GM19328 (cell line): Measurements from ENCODE around the gene MAML3.

Source experiments
- ATAC-seq: cut with Tn5 transposase; IDR thresholded peaks from one replicate; pipeline ENCODE4 v1.9.1; 2021; ENCODE audit warnings: mild to moderate bottlenecking, moderate library complexity; ENCODE audit not compliant: unreplicated experiment

Gene MAML3

DNA sequence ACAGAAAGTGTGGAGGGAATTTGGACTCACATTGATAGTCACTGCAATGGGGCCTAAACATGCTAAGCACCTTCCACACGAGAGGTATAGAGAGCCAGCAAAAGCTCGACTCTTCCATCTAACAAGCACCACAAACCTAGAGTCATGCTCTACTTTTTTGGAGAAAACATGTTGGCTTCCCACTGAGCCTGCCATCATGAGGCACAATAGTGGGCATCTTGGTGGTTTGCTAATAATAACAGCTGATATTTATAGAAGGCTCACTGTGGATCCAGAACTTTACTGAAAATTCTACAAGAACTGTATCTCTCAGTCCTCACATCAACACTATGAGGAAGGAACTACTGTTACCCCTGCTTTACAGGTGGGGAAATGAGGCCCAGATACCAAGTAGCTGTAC, 26.6 kb downstream of the MAML3 start:
- ATAC-seq, result no peak

DNA sequence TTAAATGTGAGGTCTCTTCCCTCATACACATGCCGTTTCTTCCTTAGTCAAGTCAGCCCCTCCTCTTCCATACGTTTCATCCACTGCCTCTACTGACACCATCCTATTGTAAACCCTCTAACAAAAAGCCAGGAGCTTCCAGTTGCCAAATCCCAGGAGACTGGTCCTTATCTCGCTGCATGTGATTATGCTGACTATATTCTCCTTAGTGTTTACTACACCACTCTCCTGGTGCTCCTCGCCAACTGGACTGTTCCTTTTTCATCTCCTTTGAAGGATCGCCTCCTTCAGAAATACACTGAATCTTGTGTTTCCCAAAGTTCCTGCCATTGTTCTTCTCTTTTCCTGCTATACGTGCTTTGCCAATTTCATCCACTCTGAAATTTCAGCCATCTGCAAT, 27.7 kb downstream of the MAML3 start:
- ATAC-seq, result no peak

DNA sequence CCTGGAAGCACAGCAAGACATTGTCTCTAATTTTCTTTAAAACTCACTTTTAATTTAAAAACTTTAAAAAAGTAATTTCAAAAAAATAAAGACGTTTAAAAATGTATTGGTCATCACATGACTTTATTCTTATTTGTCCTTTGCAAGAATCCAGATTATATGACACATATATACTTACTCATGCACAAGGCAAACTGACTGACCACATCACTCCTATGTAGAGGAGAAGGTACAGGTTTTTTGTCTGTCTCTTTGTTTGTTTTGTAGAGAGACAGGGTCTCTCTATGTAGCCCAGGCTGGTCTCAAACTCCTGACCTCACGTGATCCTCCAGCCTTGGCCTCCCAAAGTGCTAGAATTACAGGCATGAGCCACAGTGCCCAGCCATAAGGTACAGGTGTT, 28.6 kb downstream of the MAML3 start:
- ATAC-seq, result no peak

DNA sequence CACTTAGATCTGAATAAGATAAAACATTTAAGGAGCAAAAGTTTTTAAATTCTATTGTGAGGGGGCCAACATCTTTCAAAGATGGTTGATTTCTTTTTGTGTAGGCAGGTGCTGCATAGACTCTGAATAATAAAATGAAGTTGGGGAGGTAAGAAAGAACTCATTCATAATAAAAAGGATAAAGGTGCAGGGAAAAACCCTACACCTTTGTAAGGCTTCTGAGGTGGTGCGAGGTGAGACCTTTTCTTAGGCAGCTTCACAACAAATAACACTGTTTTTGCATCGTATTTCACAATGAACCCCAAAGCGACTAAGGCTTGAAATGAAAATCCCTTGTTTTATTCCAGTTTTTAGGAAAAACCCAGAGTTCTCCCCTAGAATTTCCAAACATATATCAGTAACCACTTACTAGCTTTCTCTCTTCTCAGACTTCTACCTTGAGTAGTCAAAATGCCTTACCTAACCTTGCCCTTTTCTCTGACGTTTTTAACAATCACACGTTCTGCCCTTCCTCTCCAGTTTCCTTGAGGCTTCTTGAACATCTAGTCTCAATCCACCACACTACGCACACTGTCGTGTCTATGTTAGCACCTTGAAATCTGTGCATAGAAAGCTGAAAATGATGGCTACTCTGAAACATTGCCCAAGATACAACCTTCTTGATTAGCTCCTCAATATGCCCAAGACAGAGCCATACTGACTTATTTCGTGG, 30.2 kb downstream of the MAML3 start:
- no peak for ATAC-seq

DNA sequence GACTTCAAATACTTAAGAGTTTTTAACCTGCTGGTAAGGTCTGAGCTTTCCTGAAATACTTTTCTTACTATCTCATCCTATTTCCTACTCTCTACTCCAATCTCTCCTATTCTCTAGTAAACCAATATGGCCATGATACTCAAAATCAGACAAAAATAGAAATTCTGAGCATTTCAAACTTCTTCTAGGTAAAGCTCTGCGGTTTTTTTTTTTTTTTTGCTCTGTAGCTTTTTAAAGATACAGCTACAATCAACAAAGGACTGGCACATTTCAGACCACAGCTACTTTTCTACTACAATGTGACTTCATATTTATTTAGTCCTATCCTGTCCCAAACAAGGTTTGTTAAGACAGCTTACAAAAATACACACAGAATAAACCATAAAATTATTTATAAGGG, 31.1 kb downstream of the MAML3 start:
- no peak for ATAC-seq

DNA sequence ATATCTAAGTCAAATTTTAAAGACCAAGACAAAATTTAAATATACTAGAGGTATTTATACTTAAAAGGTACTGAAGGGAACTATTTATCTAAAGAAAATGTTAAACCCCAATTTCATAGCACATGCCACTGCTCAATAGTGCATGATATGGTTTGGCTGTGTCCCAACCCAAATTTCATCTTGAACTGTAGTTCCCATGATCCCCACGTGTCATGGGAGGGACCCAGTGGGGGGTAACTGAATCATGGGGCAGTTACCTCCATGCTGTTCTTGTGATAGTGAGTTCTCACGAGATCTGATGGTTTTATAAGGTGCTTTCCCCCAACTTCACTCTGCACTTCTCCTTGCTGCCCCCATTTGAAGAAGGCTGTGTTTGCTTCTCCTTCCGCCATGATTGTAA, 32.3 kb downstream of the MAML3 start:
- no peak for ATAC-seq

DNA sequence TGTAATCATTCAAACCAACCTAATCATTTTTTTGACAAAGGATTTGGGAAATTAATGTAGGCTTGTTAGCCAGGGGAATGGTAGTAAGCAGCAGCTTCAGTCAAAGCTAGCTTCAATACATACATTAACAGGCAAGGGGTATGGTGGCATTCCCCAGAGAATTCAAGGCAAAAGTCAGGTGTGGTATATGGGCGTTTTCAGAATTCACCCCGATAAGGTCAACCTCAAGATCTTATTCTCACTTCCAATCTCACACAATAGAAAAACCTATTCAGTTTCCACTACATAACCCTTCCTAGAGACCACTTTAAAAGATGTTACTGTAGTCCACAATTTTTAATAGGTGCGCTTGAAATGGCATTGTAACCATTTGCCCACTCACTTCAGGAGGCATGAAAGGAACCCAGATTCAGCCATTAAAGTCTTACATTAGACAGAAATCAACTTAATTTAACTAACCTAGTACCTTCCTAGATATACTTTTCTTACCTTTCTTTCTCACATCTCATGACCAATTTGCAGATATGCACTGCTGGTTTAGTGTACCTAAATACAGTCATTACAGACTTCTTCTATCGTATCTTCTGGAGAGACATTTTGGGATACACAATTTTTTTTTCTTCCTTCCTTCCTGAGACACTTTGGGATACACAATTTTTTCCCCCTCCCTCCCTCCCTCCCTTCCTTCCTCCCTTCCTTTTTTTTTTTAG, 34.9 kb downstream of the MAML3 start:
- ATAC-seq, result no peak

DNA sequence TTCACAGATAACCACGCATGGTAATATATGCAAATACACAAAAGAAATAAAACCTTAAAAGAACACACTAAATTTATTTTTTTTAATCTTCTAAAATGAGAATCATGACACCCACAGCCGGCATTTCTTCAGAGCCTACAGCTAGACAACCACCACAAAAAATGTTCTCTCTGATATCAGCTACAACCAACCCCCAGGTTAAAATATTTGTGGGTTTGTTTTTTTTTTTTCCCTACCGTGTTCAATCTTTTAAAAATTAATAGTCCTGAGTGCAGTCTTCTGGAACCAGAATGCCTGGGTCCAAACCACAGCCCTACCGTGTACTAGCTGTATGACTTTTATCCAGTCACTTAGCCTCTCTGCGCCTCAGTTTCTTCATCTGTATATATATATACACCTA, 36.0 kb downstream of the MAML3 start:
- no peak for ATAC-seq

DNA sequence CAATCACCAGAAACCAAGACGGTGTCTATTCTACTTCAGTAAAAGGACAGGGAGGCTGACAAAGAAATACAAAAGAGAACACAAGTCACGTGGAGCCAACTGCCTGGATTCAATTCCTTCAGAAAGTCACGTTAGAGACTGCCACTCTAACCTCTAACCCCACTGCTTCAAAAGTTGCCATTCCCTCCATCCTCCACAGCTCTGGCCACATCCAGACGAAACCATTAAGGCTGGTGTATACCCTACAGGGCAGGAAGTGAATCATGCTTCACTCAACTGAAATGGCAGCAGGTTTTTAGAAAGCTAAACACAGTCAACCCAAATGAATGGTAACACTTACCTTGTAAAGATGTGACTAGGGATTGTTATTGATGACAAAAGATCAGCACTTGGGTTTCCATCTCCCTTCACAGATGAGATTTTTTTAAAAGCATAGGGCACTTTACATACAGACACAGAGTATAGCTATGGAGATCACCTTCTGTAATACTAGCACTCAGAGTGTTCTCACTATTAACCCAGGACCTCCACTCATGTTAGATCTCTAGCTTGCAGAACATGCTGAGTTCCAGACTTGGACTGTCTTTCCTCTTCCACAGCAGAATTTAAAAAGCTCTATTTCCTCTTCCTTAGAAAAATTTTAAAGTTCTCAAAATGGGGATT, 37.4 kb downstream of the MAML3 start:
- no peak for ATAC-seq

DNA sequence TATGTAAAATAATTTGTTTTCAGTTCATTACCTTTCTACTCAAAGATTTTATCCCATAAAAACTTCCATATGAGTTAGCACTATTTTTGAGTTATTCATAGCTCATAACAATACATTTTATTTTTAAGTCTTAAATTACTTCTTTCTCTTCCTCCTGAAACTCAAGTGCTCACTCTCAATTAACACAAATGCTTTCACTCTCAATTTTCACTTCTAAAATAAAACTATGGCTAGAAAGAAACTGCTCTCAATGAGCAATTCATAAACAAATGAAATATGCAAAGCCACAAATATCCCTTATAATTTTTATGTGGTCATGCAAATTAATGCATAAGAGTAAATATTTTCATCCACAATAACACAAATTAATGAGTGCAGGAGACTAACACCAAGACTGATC, 38.8 kb downstream of the MAML3 start:
- ATAC-seq, result no peak

DNA sequence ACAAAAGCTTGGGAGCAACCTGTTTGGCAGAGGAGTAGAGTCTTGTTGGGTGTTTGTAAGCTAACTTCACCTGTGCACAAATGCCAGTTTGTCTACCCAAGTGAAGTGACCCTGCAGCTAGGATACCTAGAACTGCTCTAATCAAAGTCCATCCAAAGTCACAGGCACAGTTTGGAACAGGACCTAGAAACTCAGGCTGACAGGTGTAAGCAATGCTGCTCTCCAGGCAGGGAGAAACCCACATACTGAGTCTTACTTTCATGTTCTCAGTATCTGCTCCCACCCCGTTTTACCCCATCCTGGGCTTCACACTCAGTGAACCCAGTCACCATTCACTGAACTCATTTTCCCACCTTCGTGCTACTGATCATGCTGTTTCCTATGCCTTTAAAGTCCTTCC, 40.3 kb downstream of the MAML3 start:
- no peak for ATAC-seq

DNA sequence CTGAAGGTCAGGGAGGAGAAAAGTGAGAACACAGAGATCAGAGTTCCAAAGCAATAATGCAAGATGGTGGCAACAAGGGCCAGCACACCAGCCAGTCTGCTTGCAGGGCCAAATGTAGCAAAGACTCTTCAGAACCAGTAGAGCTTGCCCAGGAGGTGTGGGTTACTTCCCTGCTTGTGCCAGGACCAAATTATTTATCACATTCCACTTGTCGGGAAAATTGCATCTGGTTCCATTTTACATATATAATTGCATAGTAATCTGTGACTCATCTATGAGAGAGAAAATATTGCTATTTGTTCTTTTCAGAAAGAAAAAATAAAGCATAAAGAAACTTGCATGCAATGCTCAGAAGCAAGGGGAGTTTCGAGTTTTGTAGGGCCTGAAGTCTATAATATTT, 41.4 kb downstream of the MAML3 start:
- ATAC-seq, result no peak

DNA sequence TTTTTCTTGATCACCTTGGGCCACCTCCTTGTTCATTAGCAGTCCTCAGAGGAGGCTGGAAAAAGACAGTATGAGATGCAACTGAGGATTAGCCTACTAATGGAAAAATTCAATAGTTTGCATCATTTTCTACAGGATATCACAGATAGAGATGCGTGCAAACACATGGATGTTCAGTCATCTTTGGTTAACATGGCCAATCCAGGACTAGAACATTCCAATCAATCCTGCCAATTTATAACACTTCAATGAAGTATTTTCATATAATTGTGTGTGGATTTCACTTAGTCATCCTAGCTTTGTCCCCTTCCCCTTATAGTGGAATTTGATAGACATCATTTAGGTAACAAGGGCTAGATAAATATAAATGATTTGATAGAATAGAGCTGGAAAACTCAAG, 42.7 kb downstream of the MAML3 start:
- no peak for ATAC-seq

DNA sequence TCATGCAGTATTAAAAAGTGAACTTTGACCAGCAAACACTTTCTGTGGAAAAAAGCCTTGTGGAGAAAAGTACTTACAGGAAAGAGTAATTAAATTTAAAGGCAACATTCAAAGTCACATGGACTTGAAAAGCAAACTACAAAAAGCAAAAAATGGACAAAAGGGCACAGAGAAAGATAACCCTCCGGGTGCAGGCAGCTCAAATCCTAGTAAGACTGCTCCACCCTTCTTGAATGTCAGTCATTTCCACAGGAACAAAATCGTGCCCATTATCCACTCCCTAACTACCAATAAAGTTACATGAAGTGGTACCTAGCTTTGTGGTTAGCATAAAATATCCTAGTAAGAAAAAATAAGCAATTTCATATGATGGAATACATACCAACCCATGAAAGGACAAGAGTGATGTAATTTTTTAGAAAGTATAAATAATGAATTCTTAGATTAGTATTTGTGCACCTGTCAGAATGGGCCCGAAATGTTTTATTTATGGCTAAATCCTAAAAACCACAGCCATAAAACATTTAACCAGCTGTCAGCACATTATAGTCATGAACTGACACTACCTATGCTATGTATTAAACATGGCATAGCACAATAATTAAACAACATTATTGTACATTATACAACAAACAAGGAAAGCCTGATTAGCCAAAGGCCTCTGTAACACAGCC, 43.3 kb downstream of the MAML3 start:
- ATAC-seq, result no peak

DNA sequence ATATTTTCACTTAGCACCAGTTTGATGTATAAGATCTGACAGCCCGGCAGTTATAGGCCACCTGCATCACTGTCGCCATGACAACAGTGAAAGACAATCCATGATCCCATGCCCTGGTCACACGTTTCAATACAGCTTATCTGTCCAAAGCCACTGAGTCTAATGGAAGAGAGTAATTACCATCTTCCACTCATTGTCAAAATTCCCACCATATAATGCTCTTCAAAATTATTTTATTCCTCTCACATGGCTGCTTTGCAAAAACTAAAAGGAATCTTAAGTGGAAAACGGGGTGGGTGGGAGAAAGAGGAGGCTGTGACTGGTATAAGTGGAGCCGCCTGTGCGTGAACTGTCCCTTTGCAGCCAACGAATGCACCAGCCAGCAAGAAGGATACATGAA, 44.2 kb downstream of the MAML3 start:
- no peak for ATAC-seq

DNA sequence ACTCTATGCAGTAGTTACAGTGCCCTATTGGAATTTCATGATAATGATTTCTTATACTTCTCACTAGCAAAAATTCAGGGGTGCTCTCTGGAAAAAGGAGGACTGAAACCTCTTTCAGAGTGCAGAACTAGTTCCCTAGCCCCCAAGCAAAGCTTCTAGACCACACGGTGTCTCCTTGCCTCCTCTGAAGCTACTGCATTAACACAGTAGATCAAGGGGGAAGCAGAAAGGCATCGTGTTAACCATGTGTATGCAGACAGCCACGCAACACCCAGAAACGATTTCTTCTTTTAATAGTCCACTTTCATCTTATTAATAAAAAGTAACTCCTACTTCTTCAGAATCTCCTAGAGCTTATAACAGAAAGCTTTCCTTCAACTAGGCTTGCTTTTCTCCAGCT, 44.7 kb downstream of the MAML3 start:
- ATAC-seq, result no peak

DNA sequence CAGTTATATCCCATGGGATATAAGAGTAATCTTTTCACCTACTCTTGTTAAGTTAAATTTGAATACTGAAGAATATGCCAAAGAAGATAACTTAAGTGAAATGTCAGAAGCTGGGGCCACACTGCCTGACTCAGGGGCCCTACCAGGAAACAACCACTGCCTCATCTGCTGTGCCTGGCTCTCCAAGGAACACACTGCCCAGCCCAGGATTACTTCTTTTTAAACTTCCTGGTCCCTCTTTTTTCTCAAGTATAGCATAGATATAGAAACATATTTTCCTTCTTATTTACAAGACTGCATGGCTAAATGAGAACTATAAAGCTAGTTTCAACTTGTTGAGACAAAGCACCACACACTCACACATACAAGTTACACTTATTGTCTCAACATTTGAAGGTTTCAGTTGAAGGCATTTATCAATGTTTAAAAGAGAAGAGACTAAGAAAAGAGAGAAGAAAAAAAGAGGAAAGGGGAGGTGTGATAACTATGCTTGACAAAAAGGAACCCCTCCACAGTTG, 45.2 kb downstream of the MAML3 start:
- no peak for ATAC-seq

DNA sequence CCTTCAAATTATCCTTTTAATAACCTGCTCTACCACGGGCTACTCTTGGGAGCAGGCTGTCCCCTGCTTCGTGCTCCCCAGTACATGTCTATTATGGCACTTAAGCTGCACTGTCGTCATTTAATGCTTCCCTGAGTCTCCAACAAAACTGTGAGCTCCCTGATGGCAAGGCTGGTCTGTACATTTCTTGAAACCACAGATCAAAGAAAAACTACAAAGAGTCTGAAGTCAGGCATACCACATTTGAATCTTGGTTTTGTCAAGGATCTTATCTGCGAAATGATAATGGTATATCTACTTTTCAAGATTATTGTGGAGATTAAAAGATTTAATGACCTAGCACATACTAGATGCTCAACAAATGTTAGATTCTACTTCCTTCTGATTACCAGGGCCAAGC, 45.7 kb downstream of the MAML3 start:
- no peak for ATAC-seq

DNA sequence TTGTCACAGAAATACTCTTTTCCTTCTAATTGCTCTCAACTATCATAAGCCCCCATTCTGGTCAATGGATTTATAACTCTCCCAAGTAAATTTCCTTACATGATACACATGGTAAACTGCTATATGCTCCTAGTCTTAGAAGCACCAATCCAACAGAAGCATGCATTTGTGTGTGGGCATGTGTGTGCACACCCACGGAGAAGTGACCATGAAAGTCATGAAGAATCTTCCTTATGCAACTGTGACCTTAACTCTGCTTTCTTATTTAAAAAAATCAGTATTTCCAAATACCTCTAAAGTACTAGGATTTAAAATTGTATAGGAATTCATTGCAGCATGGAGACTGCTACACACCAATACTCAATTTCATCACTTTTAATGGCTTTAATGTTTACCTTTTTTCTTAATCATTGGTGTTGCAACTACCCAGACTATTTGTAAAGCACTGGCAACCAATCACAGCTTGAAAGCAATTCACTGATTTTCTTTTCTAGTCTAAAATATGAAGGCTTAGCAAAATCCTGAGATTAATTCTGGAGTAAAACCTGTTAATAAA, 47.6 kb downstream of the MAML3 start:
- no peak for ATAC-seq

DNA sequence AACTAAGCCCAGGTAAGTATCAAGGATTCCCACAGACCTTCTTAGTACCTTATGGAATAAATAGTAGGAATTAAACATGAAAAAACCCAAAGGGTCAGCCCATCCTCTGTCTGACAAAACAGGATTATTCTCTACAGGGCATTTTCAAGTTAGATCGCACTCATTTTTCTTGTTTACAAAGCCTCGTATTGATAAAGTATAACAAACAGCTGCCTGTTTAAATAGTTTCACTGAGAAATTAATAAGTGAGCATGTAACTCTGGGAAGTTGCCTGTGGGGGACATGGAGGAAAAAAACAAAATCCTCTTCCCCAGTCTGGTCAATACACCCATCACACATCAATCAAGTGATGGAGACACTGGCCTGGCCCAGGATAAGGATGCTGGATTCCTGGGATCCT, 48.5 kb downstream of the MAML3 start:
- ATAC-seq, result no peak

DNA sequence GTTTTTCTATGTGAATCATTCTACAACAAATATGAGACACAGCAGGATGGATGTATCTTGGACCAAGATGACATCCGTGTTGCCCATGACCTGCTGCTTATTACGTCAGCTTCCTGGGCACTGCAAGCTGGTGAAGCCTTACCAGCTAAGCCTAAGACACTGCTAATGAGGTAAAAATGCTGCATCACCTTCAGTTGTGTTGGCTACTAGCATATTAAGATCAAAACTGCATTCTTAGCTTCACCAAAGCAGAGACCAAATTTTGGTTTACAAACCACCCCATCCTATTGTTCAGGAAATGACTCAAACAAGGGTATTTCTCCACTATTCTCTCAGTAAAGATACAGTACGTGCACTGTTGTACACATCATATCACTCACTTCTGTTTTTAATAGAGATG, 50.3 kb downstream of the MAML3 start:
- no peak for ATAC-seq
